ENCODE results near the gene SPECC1L.

SPECC1L gene

GRCh38 chr22:24417901-24418641 lies 147.4 kb downstream of the SPECC1L start:
- DNase-seq: no peak

DNA sequence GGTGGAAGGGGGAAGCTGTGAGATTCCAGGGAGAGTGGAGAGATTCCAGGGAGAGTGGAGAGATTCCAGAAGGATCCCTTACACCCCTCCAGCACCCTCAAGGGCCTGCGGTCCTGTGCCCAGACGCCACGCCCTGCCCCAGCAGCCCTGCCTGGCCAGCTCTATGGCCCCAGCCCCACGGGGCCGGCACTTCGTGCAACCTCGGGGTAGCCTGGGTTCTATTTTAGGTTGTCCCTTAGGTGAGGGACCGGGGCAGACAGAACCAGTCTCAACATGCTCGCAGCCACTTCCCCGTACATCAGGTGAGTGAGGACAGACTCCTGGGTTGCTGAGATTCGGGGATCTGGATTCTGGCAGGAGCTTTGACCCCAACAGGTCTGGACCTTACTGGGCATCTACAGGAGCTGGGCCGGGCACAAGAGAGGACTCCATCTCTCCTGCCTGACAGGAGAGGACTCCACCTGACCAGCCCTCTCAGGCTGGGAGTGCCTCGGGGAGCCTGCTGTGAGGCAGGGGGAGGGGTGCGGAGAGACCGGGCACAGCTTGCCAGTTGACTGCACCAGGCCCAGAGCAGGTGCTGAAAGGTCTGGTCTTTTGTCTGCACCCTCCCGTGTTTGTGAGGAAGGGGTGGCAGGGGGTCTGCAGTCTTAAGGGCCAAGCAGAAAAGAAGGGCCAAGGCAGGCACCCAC lies 148.3 kb downstream of the SPECC1L start:
- DNase-seq: no peak

DNA sequence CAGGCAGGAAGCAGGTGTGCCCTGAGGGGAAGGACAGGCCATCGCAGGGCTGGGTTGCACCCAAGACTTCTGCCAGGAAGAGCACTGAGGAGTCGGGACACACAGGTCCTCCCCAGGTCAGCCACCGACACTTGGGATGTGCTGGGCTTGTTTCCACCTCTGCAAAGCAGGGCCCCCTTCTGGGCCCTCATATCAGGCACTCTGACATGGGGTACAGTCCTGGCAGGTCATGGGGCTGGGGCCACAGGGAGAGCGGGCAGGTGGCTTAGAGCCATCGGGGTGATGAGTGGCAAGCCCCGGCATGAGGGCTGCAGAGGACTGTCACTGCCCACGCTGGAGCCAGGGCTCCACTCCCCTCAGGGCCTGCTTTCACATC lies 148.8 kb downstream of the SPECC1L start:
- DNase-seq: no peak

DNA sequence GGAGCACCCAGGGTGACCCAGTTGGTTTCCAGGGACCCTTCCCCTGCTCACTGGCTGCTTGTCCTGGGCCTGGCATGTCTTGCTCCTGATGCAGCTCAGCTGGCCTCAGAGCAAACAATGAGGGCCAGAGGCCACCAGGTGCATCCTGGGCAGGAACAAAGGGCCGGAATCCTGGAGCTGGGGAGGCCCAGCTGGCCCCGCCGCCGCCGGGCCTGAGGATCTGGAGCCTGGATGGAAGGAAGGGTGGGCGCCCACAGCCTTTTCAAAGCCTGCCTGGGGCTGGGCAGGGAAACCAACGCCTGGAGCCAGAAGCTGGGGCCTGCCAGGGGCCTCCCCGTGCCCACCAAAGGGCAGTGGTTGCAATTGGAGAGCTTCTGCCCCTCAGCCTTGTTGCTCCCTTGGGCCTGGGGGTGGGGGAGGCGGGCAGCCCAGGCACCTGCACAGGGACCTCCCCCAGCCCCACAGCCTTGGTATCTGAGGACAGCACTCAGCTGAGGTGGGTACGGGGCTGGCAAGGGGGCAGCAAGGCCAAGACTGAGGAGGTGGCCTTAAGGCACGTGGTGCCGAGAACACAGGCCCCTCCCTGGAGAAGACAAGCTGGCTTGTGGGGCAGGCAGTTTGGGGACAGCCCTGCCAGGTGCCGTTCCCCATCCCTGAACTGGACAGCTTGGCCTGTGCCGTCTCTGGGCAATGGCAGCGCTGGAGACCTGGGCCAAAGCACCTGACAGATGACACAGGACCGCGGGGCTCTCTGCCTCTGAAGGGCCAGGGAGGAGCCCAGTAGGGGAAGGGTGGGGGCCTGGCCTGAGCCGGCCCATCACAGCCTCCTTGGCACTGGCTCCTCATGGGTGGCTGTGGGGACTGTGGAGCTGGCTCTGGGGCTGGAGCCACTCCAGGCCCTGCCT lies 149.7 kb downstream of the SPECC1L start:
- no peak for DNase-seq

GRCh38 chr22:24420977-24421343 lies 150.3 kb downstream of the SPECC1L start:
- DNase-seq: no peak

- peak; percentile 25 for DNase-seq
These were observed 150.8 kb downstream of the SPECC1L start for GRCh38 chr22:24421428-24421931.

GRCh38 chr22:24422102-24422665 lies 151.6 kb downstream of the SPECC1L start:
- DNase-seq: no peak

GRCh38 chr22:24423519-24424000 lies 152.9 kb downstream of the SPECC1L start:
- peak; percentile 70 for DNase-seq

DNA sequence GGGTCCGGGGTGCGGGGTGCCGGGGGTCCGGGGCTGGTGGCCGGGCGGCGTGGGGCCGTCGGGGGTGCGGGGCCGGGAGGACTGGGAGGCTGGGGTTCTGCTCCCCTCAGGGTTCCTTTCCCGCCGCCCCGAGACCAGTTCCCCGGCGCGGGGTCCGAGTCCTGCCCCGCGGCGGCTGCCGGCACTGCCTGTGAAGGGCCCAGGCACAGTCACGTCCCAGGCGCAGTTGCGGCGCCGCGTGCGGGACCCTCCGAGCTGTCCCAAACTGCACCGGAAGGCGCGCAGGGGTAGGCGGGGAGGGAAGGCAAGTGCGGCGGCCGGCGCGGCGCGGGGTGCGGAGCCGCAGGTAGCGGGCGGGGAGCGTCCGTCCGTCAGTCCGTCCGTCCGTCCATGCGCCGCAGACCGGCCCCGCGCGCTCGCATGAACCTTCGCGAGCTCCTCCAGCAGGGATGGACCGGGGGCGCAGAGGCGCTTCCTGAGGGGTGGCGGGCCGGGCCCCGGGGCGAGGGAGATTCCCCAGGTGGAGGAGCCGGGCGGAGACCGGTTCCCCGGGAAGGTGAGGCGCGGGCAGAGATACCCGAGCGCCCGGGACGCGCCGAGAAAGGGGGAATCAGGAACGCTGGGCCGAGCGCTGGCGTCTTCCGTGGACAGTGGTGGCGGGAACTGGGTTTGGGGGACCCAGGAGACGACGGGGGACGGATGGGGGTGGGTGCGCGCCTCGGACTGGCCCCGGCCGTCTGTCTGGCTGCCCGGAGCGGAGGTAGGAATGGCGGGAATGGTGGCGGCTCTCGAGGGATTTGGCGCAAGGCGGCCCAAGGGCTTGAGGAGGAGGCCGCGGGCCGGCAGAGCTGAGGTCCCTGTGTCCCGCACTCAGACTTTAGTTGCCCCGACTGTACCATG lies 153.6 kb downstream of the SPECC1L start:
- DNase-seq: peak; percentile 47

DNA sequence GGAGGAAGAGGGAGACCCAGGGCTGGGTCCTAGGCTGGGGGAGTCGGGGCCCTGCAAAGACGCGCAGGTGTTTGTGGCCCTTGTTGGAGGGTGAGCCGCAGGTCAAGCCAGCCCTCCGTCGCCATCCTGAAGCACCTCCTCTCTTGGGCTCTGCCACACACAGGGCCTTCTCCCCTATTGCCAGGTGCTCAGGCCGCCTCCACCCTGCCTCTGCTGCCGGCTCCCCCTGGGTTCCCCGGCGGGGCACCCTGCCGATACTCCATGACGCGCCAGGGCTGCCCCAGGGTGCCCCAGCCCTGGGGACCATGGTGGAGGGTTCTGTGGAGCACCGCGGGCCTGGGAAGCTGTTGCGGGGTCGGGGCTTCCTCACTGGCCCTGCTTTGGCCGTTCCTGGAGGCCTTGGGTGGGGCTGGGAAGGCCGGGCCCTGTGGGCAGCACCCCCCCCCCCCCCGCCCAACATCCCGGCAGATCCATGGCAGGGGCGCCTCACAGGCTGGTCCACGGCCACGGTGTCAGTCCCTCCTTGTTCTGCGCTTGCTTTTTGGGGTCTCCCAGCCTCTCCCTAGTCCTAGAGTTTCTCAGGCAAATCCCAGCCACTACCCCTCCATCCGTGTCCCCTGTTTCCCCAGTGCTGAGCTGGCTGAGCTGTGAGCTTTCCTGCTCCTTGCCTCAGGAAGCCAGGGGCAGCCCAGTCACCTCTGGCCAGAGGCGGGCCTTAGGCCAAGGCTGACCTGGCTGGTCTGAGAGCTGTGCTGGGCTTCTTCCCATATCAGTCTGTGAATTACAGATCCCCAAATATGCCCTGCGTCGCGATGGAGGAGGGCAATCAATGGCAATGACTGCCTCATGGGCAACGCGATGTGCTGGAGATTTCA lies 154.5 kb downstream of the SPECC1L start:
- DNase-seq: no peak

DNA sequence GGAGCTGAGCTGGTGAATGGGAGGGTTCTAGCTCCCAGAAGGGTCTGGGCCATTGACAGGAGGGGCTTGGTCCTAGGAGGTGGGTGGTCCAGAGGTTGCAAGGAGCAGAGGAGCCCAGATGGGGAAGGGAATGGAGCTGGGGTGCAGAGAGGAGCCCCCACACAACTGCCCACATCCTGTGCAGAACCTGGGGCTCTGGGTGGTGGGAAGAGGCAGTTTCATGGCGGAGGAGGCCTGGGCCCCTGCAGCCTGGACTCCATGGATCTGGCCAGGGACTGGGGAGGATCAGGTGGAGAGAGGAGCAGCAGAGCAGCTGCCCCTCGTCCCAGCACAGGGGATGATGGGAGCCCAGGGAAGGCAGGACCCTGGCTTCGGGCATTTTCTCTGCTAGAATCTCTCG lies 155.8 kb downstream of the SPECC1L start:
- DNase-seq: no peak

DNA sequence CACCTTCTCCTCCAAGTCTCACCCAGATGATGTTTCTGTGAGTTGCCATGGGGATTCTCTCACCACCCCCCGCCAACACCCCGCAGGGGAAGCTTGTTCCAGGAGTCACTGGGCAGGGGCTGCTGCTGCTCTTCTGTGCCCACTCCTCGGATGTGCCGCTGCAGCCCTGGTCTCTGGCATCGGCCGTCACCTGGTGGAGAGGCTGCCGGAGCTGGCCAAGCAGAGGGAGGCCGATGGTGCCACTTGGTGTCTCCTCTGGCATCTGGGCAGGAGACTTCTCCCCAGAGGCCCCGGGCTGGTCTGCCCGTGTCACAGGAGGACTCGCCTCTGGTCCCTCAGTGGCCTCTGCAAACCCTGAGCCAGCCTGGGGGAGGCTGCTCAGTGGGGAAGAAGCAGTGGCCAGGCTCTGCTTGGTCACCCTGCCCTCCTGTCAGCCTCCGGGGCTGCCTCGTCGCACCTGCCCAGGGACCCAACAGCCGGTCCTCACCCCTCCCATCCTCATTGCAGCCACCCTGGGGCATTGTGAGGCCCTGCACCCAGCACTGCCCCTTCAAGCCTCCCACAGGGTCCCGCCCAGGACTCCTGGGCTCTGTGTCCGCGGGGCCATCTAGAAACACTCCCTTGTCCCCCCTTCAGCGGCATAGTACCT lies 156.3 kb downstream of the SPECC1L start:
- DNase-seq: no peak

- DNase-seq: peak; percentile 84
These were observed 157.0 kb downstream of the SPECC1L start, which contains the start of gene ADORA2A for GRCh38 chr22:24427500-24428164. Gene ADORA2A (plus strand): TSS chr22:24427599. CDS start chr22:24433405, 5,806 bp downstream.

DNA sequence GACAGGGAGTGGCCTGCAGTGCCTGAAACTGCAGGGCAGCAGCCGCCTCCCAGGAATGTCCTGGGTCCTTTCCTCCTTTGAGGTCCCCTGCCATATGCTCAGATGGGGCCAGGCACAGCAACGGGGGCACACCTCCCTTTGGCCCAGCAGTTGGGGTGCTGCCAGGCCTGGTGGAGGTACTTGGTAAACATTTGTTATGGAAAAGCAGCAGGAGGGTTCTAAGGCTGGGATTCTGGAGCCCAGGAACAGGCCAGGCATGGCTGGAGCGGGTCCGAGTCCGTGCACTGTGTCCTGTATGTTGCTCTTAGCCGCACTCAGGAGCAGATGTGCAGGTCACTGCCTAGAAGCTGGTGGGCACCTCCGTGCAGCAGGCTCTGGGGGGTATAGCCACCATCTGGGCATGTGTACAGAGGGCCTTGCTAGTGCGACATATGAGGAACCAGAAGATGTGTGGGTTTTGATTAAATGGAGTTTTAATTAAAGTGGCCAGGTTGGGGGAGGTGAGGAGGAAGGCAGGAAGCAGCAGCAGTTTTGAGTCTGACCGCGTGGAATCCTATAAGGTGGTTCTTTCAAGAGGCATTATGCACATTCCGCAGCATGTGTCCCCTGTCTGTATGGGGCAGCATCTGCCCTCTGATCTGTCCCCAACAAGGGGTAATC lies 158.2 kb downstream of the SPECC1L start:
- no peak for DNase-seq

DNA sequence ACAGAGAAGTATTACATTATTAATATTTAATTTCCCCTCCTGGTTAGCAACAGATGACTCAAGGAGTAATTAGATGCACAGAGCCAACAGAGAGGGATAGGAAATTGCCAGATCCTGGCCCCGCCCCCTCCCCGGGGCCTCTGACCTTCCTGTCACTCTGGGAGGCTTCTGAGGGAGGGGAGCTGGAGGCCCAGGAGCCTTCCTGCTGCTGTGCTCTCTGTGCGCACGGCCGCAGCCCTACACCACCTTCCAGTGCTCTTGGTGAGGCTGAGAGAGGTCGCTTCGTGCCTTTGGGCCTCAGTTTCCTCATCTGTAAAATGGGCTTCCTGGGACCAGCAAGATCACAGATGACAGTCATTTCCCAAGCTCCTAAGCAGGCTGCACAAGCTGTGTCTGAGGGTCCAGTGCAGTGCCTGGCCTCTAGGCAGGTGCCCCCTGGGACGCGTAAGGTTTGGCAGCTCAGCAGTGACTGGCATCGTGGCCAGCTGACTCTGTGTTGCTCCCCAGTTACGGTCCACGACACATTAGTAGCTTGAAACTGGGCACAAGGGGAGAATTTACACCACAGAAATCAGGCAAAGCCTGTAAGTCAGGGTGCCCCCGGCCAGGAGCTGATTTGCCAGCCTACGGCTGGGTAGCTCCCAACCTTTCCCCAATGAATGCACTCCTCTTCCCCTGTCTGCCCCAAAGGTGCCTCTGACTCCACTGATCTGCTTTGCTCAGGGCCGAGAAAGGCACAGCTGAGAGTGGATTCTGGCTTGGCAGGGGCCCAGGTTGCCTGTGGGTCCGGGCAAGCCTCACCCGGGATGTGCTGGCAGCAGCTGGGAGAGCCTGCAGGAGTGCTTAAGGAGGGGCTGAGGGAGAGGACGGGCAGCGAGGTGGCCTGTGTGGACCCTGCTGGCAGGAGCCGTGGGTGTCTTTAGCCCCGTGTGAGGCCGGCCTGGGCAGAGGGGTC lies 159.1 kb downstream of the SPECC1L start:
- peak; percentile 66 for DNase-seq

DNA sequence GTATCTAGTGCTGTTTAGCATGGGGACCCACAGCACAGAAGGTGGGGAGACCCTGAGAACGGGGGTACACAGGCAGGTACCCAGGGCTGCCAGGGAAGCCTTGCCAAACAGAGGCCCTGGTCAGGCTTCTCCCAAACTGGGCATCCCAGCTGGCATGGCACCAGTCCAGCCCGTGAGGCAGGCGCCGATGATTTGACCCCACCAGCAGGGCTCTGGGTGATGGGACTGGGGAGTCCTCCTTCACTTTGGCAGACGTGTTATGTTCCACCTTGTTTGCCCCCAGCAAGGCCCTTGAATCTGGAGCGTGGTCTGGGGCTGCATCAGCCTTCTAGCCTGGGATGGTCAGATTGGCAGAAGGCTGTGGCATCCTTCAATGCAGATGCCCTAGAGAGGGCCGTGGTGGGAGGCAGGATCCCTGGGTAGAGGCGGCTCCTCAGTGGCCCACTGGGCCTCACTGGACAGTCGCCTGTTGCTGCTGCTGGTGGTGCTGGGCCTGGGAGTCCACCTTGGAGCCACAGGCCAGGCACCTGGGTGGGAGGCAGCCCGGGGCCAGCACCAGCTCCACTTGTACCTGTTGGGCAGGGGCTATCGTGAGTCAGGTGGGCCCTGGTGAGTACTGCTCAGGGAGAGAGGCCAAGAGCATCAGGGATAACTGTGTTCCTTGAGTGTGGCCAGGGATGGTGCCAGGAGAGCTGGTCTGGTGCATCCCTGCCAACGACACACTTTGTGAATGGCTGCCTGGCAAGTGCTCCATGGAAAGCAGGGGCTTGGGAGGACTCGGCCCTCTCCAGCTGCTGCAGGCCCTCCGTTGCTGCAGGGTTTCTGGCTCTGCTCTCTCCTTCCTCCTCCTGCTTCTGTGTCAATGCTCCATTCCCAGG lies 160.0 kb downstream of the SPECC1L start:
- DNase-seq: no peak

All from activated naive CD4-positive, alpha-beta T cell treated with Interleukin-2 at 50 U/mL for 16 hours (primary cell).